ENCODE measurements around the gene APOD.

The APOD gene

GRCh38 chr3:195522254-195523023 lies 61.3 kb downstream of the APOD start:
- DNase-seq, result peak in 1 of 2 donors; percentile 57
